IMR-90 (cell line): ENCODE measurements around the gene ADH5. TPM values are rescaled to one million over a fixed set of nuclear protein-coding genes. Genes with fewer than 3 reads are reported as not detected.

Experiments used
- ATAC-seq: fragments of 200-7000 bp; cut with Tn5 transposase; 2 replicates; pipeline ENCODE4 v1.9.1; 2020; ENCODE audit warnings: low read depth, mild to moderate bottlenecking, moderate library complexity
- BruUV-seq: library from RNA; stranded (reverse); fragments of 400-500 nt; replicated peaks from 2 replicates; lab custom pipeline; 2021; lab: Mats Ljungman, UMichigan
- CTCF ChIA-PET: fragments of 300-600 bp; formaldehyde crosslinking; extraction: SDS; loops from one replicate; lab custom pipeline; 2021; ENCODE audit warnings: antibody characterized with exemption; lab: Yijun Ruan, JAX
- POLR2A ChIA-PET: fragments of 300-600 bp; sonication (Branson Sonifier 250); formaldehyde crosslinking; loops from one replicate; lab custom pipeline; 2022; ENCODE audit warnings: antibody characterized with exemption; ENCODE audit not compliant: unreplicated experiment; lab: Charles Lee
- DNase-seq: peaks from one replicate; pipeline ENCODE4 v3.0.0; 2013
- H2AFZ ChIP-seq: replicated peaks from 2 replicates; pipeline ENCODE3; 2013; ENCODE audit warnings: low read length, mild to moderate bottlenecking; ENCODE audit not compliant: poor library complexity
- H2AK5ac ChIP-seq: 2 replicates; pipeline ENCODE4 v1.6.1; 2013; ENCODE audit warnings: low read depth, low read length, inconsistent platforms
- H2AK9ac ChIP-seq: replicated peaks from 2 replicates; pipeline ENCODE3; 2013; ENCODE audit warnings: mild to moderate bottlenecking, low read depth, low read length, moderate library complexity; ENCODE audit not compliant: poor library complexity
- H2BK120ac ChIP-seq: 2 replicates; pipeline ENCODE4 v1.6.1; 2013; ENCODE audit warnings: low read depth, low read length, inconsistent platforms
- H2BK15ac ChIP-seq: 3 replicates; pipeline ENCODE4 v1.6.1; 2013; ENCODE audit warnings: low read depth, low read length, inconsistent platforms
- H2BK20ac ChIP-seq: 2 replicates; pipeline ENCODE4 v1.6.1; 2013; ENCODE audit warnings: low read depth, mild to moderate bottlenecking, inconsistent platforms, low read length, moderate library complexity
- H2BK5ac ChIP-seq: 2 replicates; pipeline ENCODE4 v1.6.1; 2013; ENCODE audit warnings: mild to moderate bottlenecking, low read depth, low read length, inconsistent platforms; ENCODE audit not compliant: poor library complexity, severe bottlenecking
- H3K14ac ChIP-seq: replicated peaks from 2 replicates; pipeline ENCODE4 v1.6.1; 2013; ENCODE audit warnings: low read depth, low read length, inconsistent platforms
- H3K18ac ChIP-seq: 2 replicates; pipeline ENCODE4 v1.6.1; 2013; ENCODE audit warnings: low read depth, low read length, control low read depth
- H3K23ac ChIP-seq: 2 replicates; pipeline ENCODE4 v1.6.1; 2013; ENCODE audit warnings: low read depth, low read length, inconsistent platforms
- H3K27ac ChIP-seq: 2 replicates; pipeline ENCODE4 v1.5.1; 2013; ENCODE audit warnings: mild to moderate bottlenecking, control low read depth, low read length; ENCODE audit not compliant: insufficient read depth
- H3K27me3 ChIP-seq: 2 replicates; pipeline ENCODE4 v1.6.1; 2013; ENCODE audit warnings: low read length; ENCODE audit not compliant: control insufficient read depth, insufficient read depth
- H3K36me3 ChIP-seq: 2 replicates; pipeline ENCODE4 v1.6.1; 2013; ENCODE audit warnings: low read length, mixed read lengths; ENCODE audit not compliant: control insufficient read depth, insufficient read depth
- H3K4ac ChIP-seq: 2 replicates; pipeline ENCODE4 v1.6.1; 2013; ENCODE audit warnings: low read depth, low read length, inconsistent platforms
- H3K4me1 ChIP-seq: 2 replicates; pipeline ENCODE4 v1.6.1; 2013; ENCODE audit warnings: low read length, mixed read lengths; ENCODE audit not compliant: control insufficient read depth, insufficient read depth
- H3K4me2 ChIP-seq: 2 replicates; pipeline ENCODE4 v1.6.1; 2013; ENCODE audit warnings: low read depth, mild to moderate bottlenecking, control low read depth, low read length, moderate library complexity
- H3K4me3 ChIP-seq: 2 replicates; pipeline ENCODE4 v1.5.1; 2013; ENCODE audit warnings: low read depth, mild to moderate bottlenecking, control low read depth, low read length, moderate library complexity; ENCODE audit not compliant: insufficient read depth
- H3K56ac ChIP-seq: 2 replicates; pipeline ENCODE4 v1.6.1; 2013; ENCODE audit warnings: low read length, inconsistent platforms; ENCODE audit not compliant: insufficient read depth; ENCODE audit errors: extremely low read depth
- H3K79me1 ChIP-seq, 2 experiments: 2 replicates each; pipeline ENCODE4 v1.6.1; 2013; ENCODE audit warnings: low read length in 2 of 2, inconsistent platforms in 1 of 2, low read depth in 1 of 2
- H3K9ac ChIP-seq: 2 replicates; pipeline ENCODE4 v1.6.1; 2013; ENCODE audit warnings: low read depth, low read length, control low read depth
- H3K9me1 ChIP-seq: 2 replicates; pipeline ENCODE4 v1.6.1; 2013; ENCODE audit warnings: low read length, inconsistent platforms; ENCODE audit not compliant: insufficient read depth
- H3K9me3 ChIP-seq: 2 replicates; pipeline ENCODE4 v1.6.1; 2013; ENCODE audit warnings: low read length; ENCODE audit not compliant: control insufficient read depth, insufficient read depth
- H4K20me1 ChIP-seq: 2 replicates; pipeline ENCODE4 v1.6.1; 2013; ENCODE audit warnings: low read length, inconsistent platforms; ENCODE audit not compliant: insufficient read depth
- H4K5ac ChIP-seq: 2 replicates; pipeline ENCODE4 v1.6.1; 2013; ENCODE audit warnings: mild to moderate bottlenecking, low read depth, low read length, control low read depth
- H4K8ac ChIP-seq, 2 experiments: 2 replicates each; pipeline ENCODE4 v1.6.1; 2013; ENCODE audit warnings: low read depth in 2 of 2, low read length in 2 of 2, control low read depth in 1 of 2, inconsistent platforms in 1 of 2
- H4K91ac ChIP-seq: 2 replicates; pipeline ENCODE4 v1.6.1; 2013; ENCODE audit warnings: low read depth, low read length, inconsistent platforms; ENCODE audit not compliant: insufficient read depth
- BHLHE40 ChIP-seq: fragments of 150-350 bp; IDR thresholded peaks from 2 replicates; pipeline ENCODE4 v1.6.1; 2016; ENCODE audit warnings: mild to moderate bottlenecking, low read depth, low read length
- CEBPB ChIP-seq: IDR thresholded peaks from 2 replicates; pipeline ENCODE4 v1.6.1; 2012; ENCODE audit warnings: low read depth, low read length, improper control_type of control experiment
- CHD1 ChIP-seq: IDR thresholded peaks from 2 replicates; pipeline ENCODE4 v1.6.1; 2012; ENCODE audit warnings: low read depth, low read length, improper control_type of control experiment
- FOS ChIP-seq: fragments of 150-350 bp; IDR thresholded peaks from 2 replicates; pipeline ENCODE4 v1.6.1; 2016; ENCODE audit warnings: low read depth, low read length
- MAFK ChIP-seq: IDR thresholded peaks from 2 replicates; pipeline ENCODE4 v1.6.1; 2012; ENCODE audit warnings: low read depth, low read length, improper control_type of control experiment
- MAZ ChIP-seq: IDR thresholded peaks from 2 replicates; pipeline ENCODE4 v1.6.1; 2012; ENCODE audit warnings: low read depth, mild to moderate bottlenecking, low read length, improper control_type of control experiment, moderate library complexity, borderline replicate concordance
- MXI1 ChIP-seq: IDR thresholded peaks from 2 replicates; pipeline ENCODE4 v1.6.1; 2012; ENCODE audit warnings: low read depth, mild to moderate bottlenecking, low read length, moderate library complexity, borderline replicate concordance
- NFE2L2 ChIP-seq: fragments of 150-350 bp; IDR thresholded peaks from 2 replicates; pipeline ENCODE4 v1.6.1; 2016; ENCODE audit warnings: low read depth, mild to moderate bottlenecking, low read length
- POLR2A ChIP-seq: IDR thresholded peaks from 2 replicates; pipeline ENCODE4 v1.6.1; 2012; ENCODE audit warnings: mild to moderate bottlenecking, low read depth, low read length
- RAD21 ChIP-seq: IDR thresholded peaks from 2 replicates; pipeline ENCODE4 v1.6.1; 2012; ENCODE audit warnings: low read length, improper control_type of control experiment
- SMC3 ChIP-seq: fragments of 150-350 bp; IDR thresholded peaks from 2 replicates; pipeline ENCODE4 v1.6.1; 2016; ENCODE audit warnings: low read depth, mild to moderate bottlenecking, antibody characterized with exemption, low read length, moderate library complexity
- USF2 ChIP-seq: fragments of 150-350 bp; IDR thresholded peaks from 2 replicates; pipeline ENCODE4 v1.6.1; 2017; ENCODE audit warnings: mild to moderate bottlenecking, antibody characterized with exemption, low read length, low read depth
- WGBS, 2 experiments: methylation state at CpG; one replicate each; pipeline versions ENCODE4 v1.1.5 to v1.1.7; 2013; ENCODE audit warnings: missing lambda C conversion rate in 2 of 2; ENCODE audit not compliant: insufficient read length in 1 of 2; ENCODE audit errors: extremely low coverage in 2 of 2; 5-methylcytosine and 5-hydroxymethylcytosine counted together
- dilution Hi-C: fragments of 300-500 bp; cut with HindIII; formaldehyde crosslinking; loops from one replicate; pipeline ENCODE4 v1.14.3; 2018; ENCODE audit warnings: low sequenced_read_pairs; ENCODE audit not compliant: unreplicated experiment
- in situ Hi-C: fragments of 300-500 bp; cut with MboI; formaldehyde crosslinking; loops from 3 replicates; pipeline ENCODE4 v1.14.3; 2019; ENCODE audit warnings: low sequenced_read_pairs, inconsistent platforms, mixed read lengths
- intact Hi-C: fragments of 100-400 bp; cut with micrococcal nuclease; formaldehyde crosslinking; loops from 2 replicates; pipeline ENCODE4 v1.10.0; 2022
- polyA plus RNA-seq, 3 experiments: library from polyadenylated mRNA; depleted of rRNA; stranded (reverse); fragments of >200 nt; gene quantifications; 2 replicates each; pipeline ENCODE4 v1.2.3, GENCODE V29; 2012; ENCODE audit warnings: low replicate concordance in 1 of 3
- total RNA-seq: library from RNA; depleted of rRNA; stranded (reverse); fragments of >200 nt; gene quantifications from 2 replicates; pipeline ENCODE4 v1.2.3, GENCODE V29; 2012
- TF ChIP-seq, protein P1 (sequence below): conservative IDR thresholded peaks from 2 replicates; pipeline ENCODE4 v1.5.1; 2012; ENCODE audit warnings: mild to moderate bottlenecking, low read depth, low read length, improper control_type of control experiment
- TF ChIP-seq, protein P2 (sequence below): fragments of 150-350 bp; IDR thresholded peaks from 2 replicates; pipeline ENCODE4 v1.6.1; 2016; ENCODE audit warnings: low read depth, mild to moderate bottlenecking, low read length, moderate library complexity, borderline replicate concordance

Gene ADH5
- total and polyA plus RNA-seq, 2 of the 4 experiments (the other 2 are of a cell fraction) = 140 to 178 TPM

DNA sequence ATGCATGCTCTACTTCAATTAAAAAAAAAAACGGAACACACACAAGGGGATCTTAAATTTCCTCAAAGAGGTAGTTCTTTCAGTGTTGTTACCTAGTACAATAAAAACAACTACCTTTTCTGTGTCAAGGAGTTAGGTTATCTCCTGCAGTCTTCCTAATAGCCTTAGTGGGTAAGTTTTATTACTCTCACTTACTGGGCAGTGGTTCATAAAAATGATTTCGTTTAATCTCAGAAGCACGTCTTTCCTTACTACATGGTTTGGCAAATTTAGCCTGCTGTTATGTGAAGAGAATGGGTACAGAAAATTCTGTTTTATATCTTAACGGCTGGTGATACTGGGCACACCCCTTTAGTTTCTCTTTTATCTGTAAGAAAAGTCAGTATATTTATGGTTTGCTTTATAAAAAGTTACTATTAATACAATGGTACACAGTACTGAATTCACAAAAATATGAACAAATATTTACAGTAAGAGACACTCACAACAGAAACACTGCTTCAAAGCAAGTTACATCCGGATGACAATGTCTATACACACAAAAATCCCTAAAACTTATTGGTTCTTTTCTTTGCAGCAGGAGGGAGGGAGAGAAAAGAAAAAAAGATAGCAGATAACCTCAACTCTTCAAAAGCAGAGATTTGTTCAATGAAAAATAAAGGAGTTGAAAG, 8.8 kb downstream of the ADH5 start:
- no peak overlapping the region for H2BK15ac ChIP-seq
- H4K91ac ChIP-seq = no peak overlapping the region
- no peak overlapping the region for H3K27ac ChIP-seq
- no peaks in the 10 kb centered on the region for H3K9me1 ChIP-seq
- peaks cover 54% of the 10 kb centered on the region for H3K36me3 ChIP-seq
- intact Hi-C loops (loop anchor here (10.0 kb wide), 2 partner anchors 325 to 425 kb away; partner anchors contain the start of gene TSPAN5), dilution Hi-C loops (no loop called here), in situ Hi-C loops (no loop called here)
- no peak overlapping the region for H3K9ac ChIP-seq
- no peaks in the 10 kb centered on the region; the same call in 1 of the 2 replicates for H3K4me1 ChIP-seq
- no peak overlapping the region for H2BK120ac ChIP-seq
- no peak overlapping the region for H2AK5ac ChIP-seq
- WGBS, 2 experiments = no CpG with 5 or more reads among the region's 5 CpGs
- no peak overlapping the region for H2AFZ ChIP-seq
- no peak overlapping the region for H3K18ac ChIP-seq
- POLR2A ChIA-PET = no interaction called here
- H3K9me3 ChIP-seq = no peaks in the 10 kb centered on the region
- H3K4ac ChIP-seq = no peak overlapping the region
- no peak overlapping the region for H2AK9ac ChIP-seq
- no peak overlapping the region for H4K5ac ChIP-seq
- no peak for TF ChIP-seq MAZ
- TF ChIP-seq POLR2A = no peak
- TF ChIP-seq FOS = no peak
- no peak for TF ChIP-seq CEBPB
- no peak for TF ChIP-seq MAFK
- TF ChIP-seq SMC3 = no peak
- TF ChIP-seq CHD1 = no peak
- TF ChIP-seq, protein P1, sequence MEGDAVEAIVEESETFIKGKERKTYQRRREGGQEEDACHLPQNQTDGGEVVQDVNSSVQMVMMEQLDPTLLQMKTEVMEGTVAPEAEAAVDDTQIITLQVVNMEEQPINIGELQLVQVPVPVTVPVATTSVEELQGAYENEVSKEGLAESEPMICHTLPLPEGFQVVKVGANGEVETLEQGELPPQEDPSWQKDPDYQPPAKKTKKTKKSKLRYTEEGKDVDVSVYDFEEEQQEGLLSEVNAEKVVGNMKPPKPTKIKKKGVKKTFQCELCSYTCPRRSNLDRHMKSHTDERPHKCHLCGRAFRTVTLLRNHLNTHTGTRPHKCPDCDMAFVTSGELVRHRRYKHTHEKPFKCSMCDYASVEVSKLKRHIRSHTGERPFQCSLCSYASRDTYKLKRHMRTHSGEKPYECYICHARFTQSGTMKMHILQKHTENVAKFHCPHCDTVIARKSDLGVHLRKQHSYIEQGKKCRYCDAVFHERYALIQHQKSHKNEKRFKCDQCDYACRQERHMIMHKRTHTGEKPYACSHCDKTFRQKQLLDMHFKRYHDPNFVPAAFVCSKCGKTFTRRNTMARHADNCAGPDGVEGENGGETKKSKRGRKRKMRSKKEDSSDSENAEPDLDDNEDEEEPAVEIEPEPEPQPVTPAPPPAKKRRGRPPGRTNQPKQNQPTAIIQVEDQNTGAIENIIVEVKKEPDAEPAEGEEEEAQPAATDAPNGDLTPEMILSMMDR = no peak
- TF ChIP-seq NFE2L2 = no peak
- no peak for TF ChIP-seq MXI1
- no peak for TF ChIP-seq USF2
- no peak for TF ChIP-seq RAD21
- TF ChIP-seq, protein P2, sequence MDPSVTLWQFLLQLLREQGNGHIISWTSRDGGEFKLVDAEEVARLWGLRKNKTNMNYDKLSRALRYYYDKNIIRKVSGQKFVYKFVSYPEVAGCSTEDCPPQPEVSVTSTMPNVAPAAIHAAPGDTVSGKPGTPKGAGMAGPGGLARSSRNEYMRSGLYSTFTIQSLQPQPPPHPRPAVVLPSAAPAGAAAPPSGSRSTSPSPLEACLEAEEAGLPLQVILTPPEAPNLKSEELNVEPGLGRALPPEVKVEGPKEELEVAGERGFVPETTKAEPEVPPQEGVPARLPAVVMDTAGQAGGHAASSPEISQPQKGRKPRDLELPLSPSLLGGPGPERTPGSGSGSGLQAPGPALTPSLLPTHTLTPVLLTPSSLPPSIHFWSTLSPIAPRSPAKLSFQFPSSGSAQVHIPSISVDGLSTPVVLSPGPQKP = no peak
- TF ChIP-seq BHLHE40 = no peak
- H3K4me3 ChIP-seq = no peak overlapping the region
- ATAC-seq (no peak), DNase-seq (no peak)
- no TSS peak for BruUV-seq
- H2BK5ac ChIP-seq = no peak overlapping the region
- no peak overlapping the region for H3K14ac ChIP-seq
- peaks cover 9% of the 10 kb centered on the region; the same call in 1 of the 2 replicates for H4K20me1 ChIP-seq
- CTCF ChIA-PET = no interaction called here
- no peak overlapping the region for H4K8ac ChIP-seq
- no peak overlapping the region for H3K23ac ChIP-seq
- H2BK20ac ChIP-seq = no peak overlapping the region
- H3K4me2 ChIP-seq = no peak overlapping the region
- no peak overlapping the region for H3K56ac ChIP-seq
- no peaks in the 10 kb centered on the region for H3K27me3 ChIP-seq
- peaks cover 24 to 45% of the 10 kb centered on the region in 2 experiments for H3K79me1 ChIP-seq
